ENCODE measurements around the gene LTBP3.
A peak's percentile ranks its signal among the peaks of the same experiment; 100 is the strongest.

LTBP3 gene

GRCh38 chr11:65585396-65586246 is 27.5 kb upstream of the LTBP3 start:
- DNase-seq (ENCODE audit: low read depth): no peak

GRCh38 chr11:65584723-65585171 is 26.6 kb upstream of the LTBP3 start:
- DNase-seq (ENCODE audit: low read depth): no peak

GRCh38 chr11:65584106-65584505 is 25.9 kb upstream of the LTBP3 start:
- no peak for DNase-seq (ENCODE audit: low read depth)

- DNase-seq (ENCODE audit: low read depth): no peak
Observed at GRCh38 chr11:65583589-65583988, 25.4 kb upstream of the LTBP3 start.

GRCh38 chr11:65581928-65582327 is 23.8 kb upstream of the LTBP3 start:
- DNase-seq (ENCODE audit: low read depth): no peak

- DNase-seq (ENCODE audit: low read depth): no peak
Observed at GRCh38 chr11:65580756-65581155, 22.6 kb upstream of the LTBP3 start.

GRCh38 chr11:65580031-65580692 is 22.0 kb upstream of the LTBP3 start:
- DNase-seq (ENCODE audit: low read depth): no peak

GRCh38 chr11:65579291-65579690 is 21.1 kb upstream of the LTBP3 start:
- no peak for DNase-seq (ENCODE audit: low read depth)

- no peak for DNase-seq (ENCODE audit: low read depth)
Observed at GRCh38 chr11:65578667-65579066, 20.5 kb upstream of the LTBP3 start.

- DNase-seq (ENCODE audit: low read depth): no peak
Observed at GRCh38 chr11:65578134-65578533, 20.0 kb upstream of the LTBP3 start.

GRCh38 chr11:65577756-65578109 is 19.6 kb upstream of the LTBP3 start:
- no peak for DNase-seq (ENCODE audit: low read depth)

- no peak for DNase-seq (ENCODE audit: low read depth)
Observed at GRCh38 chr11:65576867-65577755, 19.0 kb upstream of the LTBP3 start.

- no peak for DNase-seq (ENCODE audit: low read depth)
Observed at GRCh38 chr11:65576232-65576866, 18.2 kb upstream of the LTBP3 start.

- DNase-seq (ENCODE audit: low read depth): peak; percentile 68
Observed at GRCh38 chr11:65575568-65576231, 17.5 kb upstream of the LTBP3 start, which contains the start of gene EHBP1L1. TSS of gene EHBP1L1 (plus strand) at chr11:65576053. CDS start at chr11:65576303, 250 bp downstream.

- no peak for DNase-seq (ENCODE audit: low read depth)
Observed at GRCh38 chr11:65574811-65575567, 16.8 kb upstream of the LTBP3 start.

GRCh38 chr11:65574109-65574810 is 16.1 kb upstream of the LTBP3 start:
- peak; percentile 78 for DNase-seq (ENCODE audit: low read depth)

- DNase-seq (ENCODE audit: low read depth): no peak
Observed at GRCh38 chr11:65573391-65574079, 15.4 kb upstream of the LTBP3 start.

- DNase-seq (ENCODE audit: low read depth): peak; percentile 73
Observed at GRCh38 chr11:65572356-65573051, 14.3 kb upstream of the LTBP3 start, which contains the start of gene FAM89B. TSS of gene FAM89B (plus strand) at chr11:65572538. CDS start at chr11:65572670, 132 bp downstream.

- DNase-seq (ENCODE audit: low read depth): no peak
Observed at GRCh38 chr11:65571940-65572339, 13.8 kb upstream of the LTBP3 start.

All from stimulated activated CD8-positive, alpha-beta memory T cell treated with anti-CD3 and anti-CD28 coated beads, Interleukin-12 subunit alpha, Interleukin-12 subunit beta, amount 100 ng/mL, for 4 hours (primary cell).